ENCODE results near the gene SRP54.

Gene SRP54

DNA sequence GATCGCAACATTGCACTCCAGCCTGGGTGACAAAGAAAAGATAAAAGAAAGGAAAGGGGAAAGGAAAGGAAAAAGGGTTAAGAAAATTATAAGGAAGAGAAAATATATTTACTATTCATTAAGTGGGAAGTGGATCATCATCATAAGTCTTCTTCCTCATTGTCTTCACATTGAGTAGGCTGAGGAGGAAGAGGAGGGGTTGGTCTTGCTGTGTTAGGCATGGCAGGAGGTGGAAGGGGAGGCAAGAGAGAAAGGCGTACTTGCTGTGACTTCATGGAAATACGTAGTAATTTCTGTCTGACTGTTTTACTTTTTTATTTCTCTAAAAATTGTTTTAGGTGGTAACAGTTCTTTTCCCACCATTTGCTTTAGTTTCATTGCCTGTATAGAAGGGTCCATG, 89.4 kb downstream of the SRP54 start:
- no peak overlapping the region for H3K23ac ChIP-seq (ENCODE audit: low read depth, low read length, poor library complexity)
- no peak overlapping the region for H2BK12ac ChIP-seq (ENCODE audit: low read length)
- H3K9me3 ChIP-seq (replicated peaks in 1 of 2; ENCODE audit: control insufficient read depth in 2 of 2, insufficient read depth in 1 of 2, low read depth in 1 of 2, low read length in 2 of 2) = no peaks in the 10 kb centered on the region
- no peak overlapping the region for H2BK5ac ChIP-seq (ENCODE audit: low read length)
- no peak overlapping the region for H2BK120ac ChIP-seq (ENCODE audit: low read depth, low read length)
- no peak overlapping the region for H3K4me3 ChIP-seq (ENCODE audit: low read length in 2 of 2)
- H3K79me1 ChIP-seq (ENCODE audit: low read depth, low read length) = no peaks in the 10 kb centered on the region
- no peak overlapping the region for H3K4me2 ChIP-seq (ENCODE audit: insufficient read depth, low read length, poor library complexity, severe bottlenecking)
- no peak overlapping the region for H2AFZ ChIP-seq (ENCODE audit: low read length)
- DNase-seq (ENCODE audit: low spot score) = no peak
- H3K27ac ChIP-seq (replicated peaks; ENCODE audit: low read length) = no peak overlapping the region
- H3K4me1 ChIP-seq (ENCODE audit: control insufficient read depth in 2 of 2, insufficient read depth in 1 of 2, low read depth in 1 of 2, low read length in 2 of 2) = no peaks in the 10 kb centered on the region
- H3K27me3 ChIP-seq (ENCODE audit: control insufficient read depth in 3 of 3, insufficient read depth in 3 of 3, low read depth in 1 of 3, low read length in 3 of 3) = no peaks in the 10 kb centered on the region
- peaks cover 3 to 27% of the 10 kb centered on the region in 2 donors for H3K36me3 ChIP-seq (replicated peaks in 1 of 2; ENCODE audit: control insufficient read depth in 2 of 2, insufficient read depth in 2 of 2, low read length in 2 of 2)
- no peak overlapping the region for H2AK5ac ChIP-seq (ENCODE audit: low read depth, low read length)
- no peak overlapping the region for H3K9ac ChIP-seq (ENCODE audit: low read depth, low read length, poor library complexity)
- no CpG with 5 or more reads among the region's 3 CpGs for WGBS, 2 donors (ENCODE audit: extremely low coverage in 2 of 2, insufficient read length in 2 of 2, insufficient replicate concordance in 1 of 2)
- no peak overlapping the region for H3K18ac ChIP-seq (ENCODE audit: low read length)
- H3K14ac ChIP-seq (ENCODE audit: low read length) = no peak overlapping the region
- no peak overlapping the region for H2BK15ac ChIP-seq (ENCODE audit: low read length)
- H4K91ac ChIP-seq (ENCODE audit: low read depth, low read length, poor library complexity) = no peak overlapping the region
- no peak overlapping the region for H4K8ac ChIP-seq (ENCODE audit: low read depth, low read length)
- H3K4ac ChIP-seq (ENCODE audit: low read length) = no peak overlapping the region

DNA sequence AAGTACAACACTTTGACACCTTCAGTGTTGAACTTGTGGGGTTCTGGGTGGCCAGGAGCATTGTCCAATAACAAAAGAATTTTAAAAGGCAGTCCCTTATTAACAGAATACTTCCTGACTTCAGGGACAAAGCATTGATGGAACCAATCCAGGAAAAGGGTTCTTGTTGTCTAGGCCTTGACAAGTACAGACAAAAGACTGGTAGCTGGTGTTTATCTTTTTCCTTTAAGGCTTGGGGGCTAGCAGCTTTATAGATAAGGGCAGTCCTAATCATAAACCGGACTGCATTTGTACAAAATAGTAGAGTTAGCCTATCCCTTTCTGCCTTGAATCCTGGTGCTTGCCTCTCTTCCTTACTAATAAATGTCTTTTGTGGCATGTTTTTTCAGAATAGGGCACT, 90.7 kb downstream of the SRP54 start:
- Histone ChIP-seq H4K91ac (ENCODE audit: low read depth, low read length, poor library complexity) (no peak overlapping the region), H3K18ac (ENCODE audit: low read length) (no peak overlapping the region), H4K8ac (ENCODE audit: low read depth, low read length) (no peak overlapping the region), H3K4me3 (ENCODE audit: low read length in 2 of 2) (no peak overlapping the region), H2BK120ac (ENCODE audit: low read depth, low read length) (no peak overlapping the region), H3K4ac (ENCODE audit: low read length) (no peak overlapping the region), H3K4me2 (ENCODE audit: insufficient read depth, low read length, poor library complexity, severe bottlenecking) (no peak overlapping the region), H3K36me3 (replicated peaks in 1 of 2; ENCODE audit: control insufficient read depth in 2 of 2, insufficient read depth in 2 of 2, low read length in 2 of 2) (peaks cover 6 to 25% of the 10 kb centered on the region in 2 donors), H2AK5ac (ENCODE audit: low read depth, low read length) (no peak overlapping the region), H2AFZ (ENCODE audit: low read length) (no peak overlapping the region), H3K27me3 (ENCODE audit: control insufficient read depth in 3 of 3, insufficient read depth in 3 of 3, low read depth in 1 of 3, low read length in 3 of 3) (no peaks in the 10 kb centered on the region), H3K4me1 (ENCODE audit: control insufficient read depth in 2 of 2, insufficient read depth in 1 of 2, low read depth in 1 of 2, low read length in 2 of 2) (no peaks in the 10 kb centered on the region), H3K23ac (ENCODE audit: low read depth, low read length, poor library complexity) (no peak overlapping the region), H3K79me1 (ENCODE audit: low read depth, low read length) (no peaks in the 10 kb centered on the region), H3K9ac (ENCODE audit: low read depth, low read length, poor library complexity) (no peak overlapping the region), H2BK5ac (ENCODE audit: low read length) (no peak overlapping the region), H2BK15ac (ENCODE audit: low read length) (no peak overlapping the region), H3K9me3 (replicated peaks in 1 of 2; ENCODE audit: control insufficient read depth in 2 of 2, insufficient read depth in 1 of 2, low read depth in 1 of 2, low read length in 2 of 2) (no peaks in the 10 kb centered on the region), H3K14ac (ENCODE audit: low read length) (no peak overlapping the region), H2BK12ac (ENCODE audit: low read length) (no peak overlapping the region), H3K27ac (replicated peaks; ENCODE audit: low read length) (no peak overlapping the region)
- no peak for DNase-seq (ENCODE audit: low spot score)
- WGBS, 2 donors (ENCODE audit: extremely low coverage in 2 of 2, insufficient read length in 2 of 2, insufficient replicate concordance in 1 of 2) = no CpG with 5 or more reads among the region's 1 CpG

DNA sequence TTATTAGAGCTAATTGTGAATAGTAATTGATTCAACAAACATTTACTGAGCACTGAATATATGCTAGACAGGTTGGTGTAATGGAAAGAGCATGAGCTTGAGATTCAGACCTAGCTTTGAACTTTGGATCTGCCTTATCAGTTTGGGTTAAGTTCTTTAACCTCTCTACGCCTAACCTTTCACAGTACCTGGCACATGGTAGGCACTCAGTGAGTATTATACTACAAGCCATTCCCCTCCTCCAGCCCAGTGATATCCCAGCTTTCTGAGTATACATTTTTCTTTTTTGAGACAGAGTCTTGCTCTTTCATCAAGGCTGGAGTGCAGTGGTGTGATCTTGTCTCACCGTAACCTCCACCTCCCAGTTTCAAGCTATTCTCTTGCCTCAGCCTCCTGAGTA, 95.3 kb downstream of the SRP54 start:
- Histone ChIP-seq H3K27ac (replicated peaks; ENCODE audit: low read length) (no peak overlapping the region), H2BK120ac (ENCODE audit: low read depth, low read length) (no peak overlapping the region), H3K14ac (ENCODE audit: low read length) (no peak overlapping the region), H2BK5ac (ENCODE audit: low read length) (no peak overlapping the region), H3K4ac (ENCODE audit: low read length) (no peak overlapping the region), H3K36me3 (replicated peaks in 1 of 2; ENCODE audit: control insufficient read depth in 2 of 2, insufficient read depth in 2 of 2, low read length in 2 of 2) (peaks cover 2 to 60% of the 10 kb centered on the region in 2 donors), H3K4me1 (ENCODE audit: control insufficient read depth in 2 of 2, insufficient read depth in 1 of 2, low read depth in 1 of 2, low read length in 2 of 2) (no peaks in the 10 kb centered on the region), H3K9me3 (replicated peaks in 1 of 2; ENCODE audit: control insufficient read depth in 2 of 2, insufficient read depth in 1 of 2, low read depth in 1 of 2, low read length in 2 of 2) (no peaks in the 10 kb centered on the region), H3K79me1 (ENCODE audit: low read depth, low read length) (no peaks in the 10 kb centered on the region), H2AK5ac (ENCODE audit: low read depth, low read length) (no peak overlapping the region), H3K4me2 (ENCODE audit: insufficient read depth, low read length, poor library complexity, severe bottlenecking) (no peak overlapping the region), H3K27me3 (ENCODE audit: control insufficient read depth in 3 of 3, insufficient read depth in 3 of 3, low read depth in 1 of 3, low read length in 3 of 3) (no peaks in the 10 kb centered on the region), H2BK15ac (ENCODE audit: low read length) (no peak overlapping the region), H2AFZ (ENCODE audit: low read length) (no peak overlapping the region), H2BK12ac (ENCODE audit: low read length) (no peak overlapping the region), H3K18ac (ENCODE audit: low read length) (no peak overlapping the region), H3K23ac (ENCODE audit: low read depth, low read length, poor library complexity) (no peak overlapping the region), H4K8ac (ENCODE audit: low read depth, low read length) (no peak overlapping the region), H4K91ac (ENCODE audit: low read depth, low read length, poor library complexity) (no peak overlapping the region), H3K4me3 (ENCODE audit: low read length in 2 of 2) (no peak overlapping the region), H3K9ac (ENCODE audit: low read depth, low read length, poor library complexity) (no peak overlapping the region)
- DNase-seq (ENCODE audit: low spot score) = no peak
- WGBS, 2 donors (ENCODE audit: extremely low coverage in 2 of 2, insufficient read length in 2 of 2, insufficient replicate concordance in 1 of 2) = no CpG with 5 or more reads among the region's 2 CpGs

Measured in neuronal stem cell (in vitro differentiated cells).